ENCODE results near the gene SLC25A48. TPM values are rescaled to one million over a fixed set of nuclear protein-coding genes. Genes with fewer than 3 reads are reported as not detected.

Gene SLC25A48
- total RNA-seq, 1 donor: not detected

DNA sequence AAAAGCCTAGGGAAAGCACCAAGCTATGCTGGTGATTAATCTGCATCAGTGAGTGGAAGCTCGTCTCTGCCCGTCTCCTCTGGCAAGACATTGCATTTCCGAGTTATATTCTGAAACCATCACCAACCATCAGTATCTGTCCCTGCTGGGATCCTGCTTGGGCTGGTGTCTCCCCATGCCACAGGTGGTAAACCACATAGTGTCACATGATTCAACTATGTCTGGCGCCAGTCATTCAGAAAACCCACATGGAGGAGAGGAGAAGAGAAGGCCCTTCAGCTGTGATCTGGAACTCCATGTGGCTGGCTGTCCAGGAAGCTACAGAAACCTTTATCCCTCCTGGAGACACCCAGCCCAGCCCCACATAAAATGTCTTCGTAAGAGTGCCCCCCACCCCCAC is 56.4 kb downstream of the SLC25A48 start:
- H3K79me2 ChIP-seq (ENCODE audit: insufficient read depth, low read length): no peaks in the 10 kb centered on the region
- H3K27me3 ChIP-seq (ENCODE audit: insufficient read depth, low read length): peaks cover 7% of the 10 kb centered on the region
- no peaks in the 10 kb centered on the region for H4K20me1 ChIP-seq (ENCODE audit: insufficient read depth, low read length)
- H2AFZ ChIP-seq (ENCODE audit: low read length): no peak overlapping the region
- no peaks in the 10 kb centered on the region for H3K9me3 ChIP-seq (ENCODE audit: low read depth, low read length)
- H3K4me3 ChIP-seq (ENCODE audit: insufficient read depth, low read length): no peak overlapping the region
- TF ChIP-seq, protein P1, sequence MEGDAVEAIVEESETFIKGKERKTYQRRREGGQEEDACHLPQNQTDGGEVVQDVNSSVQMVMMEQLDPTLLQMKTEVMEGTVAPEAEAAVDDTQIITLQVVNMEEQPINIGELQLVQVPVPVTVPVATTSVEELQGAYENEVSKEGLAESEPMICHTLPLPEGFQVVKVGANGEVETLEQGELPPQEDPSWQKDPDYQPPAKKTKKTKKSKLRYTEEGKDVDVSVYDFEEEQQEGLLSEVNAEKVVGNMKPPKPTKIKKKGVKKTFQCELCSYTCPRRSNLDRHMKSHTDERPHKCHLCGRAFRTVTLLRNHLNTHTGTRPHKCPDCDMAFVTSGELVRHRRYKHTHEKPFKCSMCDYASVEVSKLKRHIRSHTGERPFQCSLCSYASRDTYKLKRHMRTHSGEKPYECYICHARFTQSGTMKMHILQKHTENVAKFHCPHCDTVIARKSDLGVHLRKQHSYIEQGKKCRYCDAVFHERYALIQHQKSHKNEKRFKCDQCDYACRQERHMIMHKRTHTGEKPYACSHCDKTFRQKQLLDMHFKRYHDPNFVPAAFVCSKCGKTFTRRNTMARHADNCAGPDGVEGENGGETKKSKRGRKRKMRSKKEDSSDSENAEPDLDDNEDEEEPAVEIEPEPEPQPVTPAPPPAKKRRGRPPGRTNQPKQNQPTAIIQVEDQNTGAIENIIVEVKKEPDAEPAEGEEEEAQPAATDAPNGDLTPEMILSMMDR (IDR thresholded peaks at IDR 0.05; ENCODE audit: extremely low read depth, low read depth, low read length): no peak
- no peaks in the 10 kb centered on the region for H3K36me3 ChIP-seq (ENCODE audit: insufficient read depth, low read length)
- no peaks in the 10 kb centered on the region for H3K4me1 ChIP-seq (ENCODE audit: insufficient read depth, low read length)
- DNase-seq (ENCODE audit: insufficient read length, low spot score, missing footprints): no peak
- no peak overlapping the region for H3K27ac ChIP-seq (ENCODE audit: low read depth, low read length)
- no peak overlapping the region for H3K4me2 ChIP-seq (ENCODE audit: insufficient read depth, low read length)

DNA sequence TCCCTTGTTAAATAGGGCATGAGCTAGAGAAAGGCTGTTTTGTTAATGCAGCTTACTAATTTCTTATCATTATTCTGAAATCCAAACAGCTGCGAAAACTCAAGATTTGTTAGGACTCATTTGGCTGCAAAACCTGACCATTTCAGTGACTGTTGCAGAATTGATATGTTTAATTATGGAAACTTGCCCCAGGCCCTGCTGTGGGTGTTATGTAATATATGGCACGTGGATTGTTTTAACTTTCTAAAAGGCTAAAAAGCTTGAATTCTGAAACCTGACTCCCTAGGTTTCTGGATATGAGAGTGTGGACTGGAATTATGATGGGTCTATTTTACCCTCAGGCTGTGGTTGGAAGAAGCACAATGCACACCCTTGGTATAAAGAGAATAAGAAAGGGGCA is 56.8 kb downstream of the SLC25A48 start:
- no peaks in the 10 kb centered on the region for H3K36me3 ChIP-seq (ENCODE audit: insufficient read depth, low read length)
- H3K4me3 ChIP-seq (ENCODE audit: insufficient read depth, low read length): no peak overlapping the region
- DNase-seq (ENCODE audit: insufficient read length, low spot score, missing footprints): peak; percentile 22

DNA sequence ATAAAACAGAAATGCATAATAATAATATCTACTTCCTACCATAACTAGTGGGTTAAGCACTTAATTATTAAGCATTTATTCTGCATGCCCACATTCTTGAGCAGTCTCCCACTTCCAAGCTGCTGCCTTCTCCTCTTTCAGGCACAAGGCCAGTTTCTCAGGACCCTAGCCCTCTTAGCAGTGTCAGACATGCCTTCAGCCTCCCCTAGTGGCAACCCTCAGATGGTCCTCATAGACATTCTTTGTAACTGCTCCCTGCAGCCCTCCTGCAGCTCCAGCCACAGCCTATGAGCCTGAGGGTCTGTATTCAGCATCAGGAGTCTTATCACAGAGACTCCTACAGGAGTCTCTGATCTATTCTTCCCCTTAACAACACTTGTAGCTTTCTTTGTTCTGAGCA is 57.3 kb downstream of the SLC25A48 start:
- TF ChIP-seq, protein P1 (IDR thresholded peaks at IDR 0.05; ENCODE audit: extremely low read depth, low read depth, low read length): no peak
- Histone ChIP-seq H3K27me3 (ENCODE audit: insufficient read depth, low read length) (peaks cover 7% of the 10 kb centered on the region), H3K4me1 (ENCODE audit: insufficient read depth, low read length) (no peaks in the 10 kb centered on the region), H4K20me1 (ENCODE audit: insufficient read depth, low read length) (no peaks in the 10 kb centered on the region), H3K9me3 (ENCODE audit: low read depth, low read length) (no peaks in the 10 kb centered on the region), H3K4me2 (ENCODE audit: insufficient read depth, low read length) (no peak overlapping the region), H3K79me2 (ENCODE audit: insufficient read depth, low read length) (no peaks in the 10 kb centered on the region), H3K27ac (ENCODE audit: low read depth, low read length) (no peak overlapping the region), H3K4me3 (ENCODE audit: insufficient read depth, low read length) (no peak overlapping the region), H3K36me3 (ENCODE audit: insufficient read depth, low read length) (no peaks in the 10 kb centered on the region), H2AFZ (ENCODE audit: low read length) (no peak overlapping the region)
- DNase-seq (ENCODE audit: insufficient read length, low spot score, missing footprints): no peak

More for the DNA sequence above, 56.8 kb downstream of the SLC25A48 start:
- Histone ChIP-seq H3K4me2 (ENCODE audit: insufficient read depth, low read length) (no peak overlapping the region), H3K79me2 (ENCODE audit: insufficient read depth, low read length) (no peaks in the 10 kb centered on the region), H4K20me1 (ENCODE audit: insufficient read depth, low read length) (no peaks in the 10 kb centered on the region), H2AFZ (ENCODE audit: low read length) (no peak overlapping the region), H3K27me3 (ENCODE audit: insufficient read depth, low read length) (peaks cover 7% of the 10 kb centered on the region), H3K27ac (ENCODE audit: low read depth, low read length) (no peak overlapping the region), H3K9me3 (ENCODE audit: low read depth, low read length) (no peaks in the 10 kb centered on the region), H3K4me1 (ENCODE audit: insufficient read depth, low read length) (no peaks in the 10 kb centered on the region)
- TF ChIP-seq, protein P1 (IDR thresholded peaks at IDR 0.05; ENCODE audit: extremely low read depth, low read depth, low read length): no peak

DNA sequence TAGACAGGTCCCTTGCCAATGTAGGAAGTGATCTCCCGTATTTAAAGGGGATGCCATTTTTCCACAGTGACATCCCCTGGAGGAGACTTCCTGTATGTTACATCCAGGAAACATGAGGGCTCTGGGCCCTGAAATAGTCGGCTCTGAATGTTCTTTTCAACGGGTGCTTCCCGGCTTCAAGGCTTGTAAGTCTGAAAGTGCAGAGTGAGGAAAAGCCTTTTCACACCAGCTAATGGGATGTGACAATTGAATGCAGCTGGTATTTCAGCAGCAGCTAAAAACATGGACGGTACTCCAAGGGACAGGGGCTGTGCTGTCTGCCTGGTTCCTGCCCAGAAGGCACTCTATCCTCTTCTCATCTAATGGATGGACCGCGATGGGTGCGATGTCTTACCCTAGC is 59.8 kb downstream of the SLC25A48 start:
- TF ChIP-seq, protein P1 (IDR thresholded peaks at IDR 0.05; ENCODE audit: extremely low read depth, low read depth, low read length): no peak
- Histone ChIP-seq H3K27ac (ENCODE audit: low read depth, low read length) (no peak overlapping the region), H3K36me3 (ENCODE audit: insufficient read depth, low read length) (no peaks in the 10 kb centered on the region), H3K4me2 (ENCODE audit: insufficient read depth, low read length) (no peak overlapping the region), H3K27me3 (ENCODE audit: insufficient read depth, low read length) (peaks cover 15% of the 10 kb centered on the region), H3K79me2 (ENCODE audit: insufficient read depth, low read length) (no peaks in the 10 kb centered on the region), H2AFZ (ENCODE audit: low read length) (no peak overlapping the region), H4K20me1 (ENCODE audit: insufficient read depth, low read length) (no peaks in the 10 kb centered on the region), H3K4me1 (ENCODE audit: insufficient read depth, low read length) (no peaks in the 10 kb centered on the region), H3K4me3 (ENCODE audit: insufficient read depth, low read length) (no peak overlapping the region), H3K9me3 (ENCODE audit: low read depth, low read length) (no peaks in the 10 kb centered on the region)
- no peak for DNase-seq (ENCODE audit: insufficient read length, low spot score, missing footprints)
